ENCODE results near the gene GCSAM.

Gene GCSAM

GRCh38 chr3:112132975-112133448 is at the start of gene GCSAM:
Gene GCSAM, minus strand, starts transcription at chr3:112133248. Its CDS starts 128 bp downstream, at chr3:112133120.
- DNase-seq: no peak

GRCh38 chr3:112175646-112176045 is 42.6 kb upstream of the GCSAM start:
- DNase-seq: no peak

GRCh38 chr3:112175037-112175436 is 42.0 kb upstream of the GCSAM start:
- no peak for DNase-seq

- DNase-seq: no peak
Measured at GRCh38 chr3:112171144-112171543, 38.1 kb upstream of the GCSAM start.

GRCh38 chr3:112170046-112170445 is 37.0 kb upstream of the GCSAM start:
- no peak for DNase-seq

- no peak for DNase-seq
Measured at GRCh38 chr3:112167758-112168157, 34.7 kb upstream of the GCSAM start.

- DNase-seq: no peak
Measured at GRCh38 chr3:112149136-112149535, 16.1 kb upstream of the GCSAM start.

- DNase-seq: no peak
Measured at GRCh38 chr3:112143689-112144088, 10.6 kb upstream of the GCSAM start.

GRCh38 chr3:112143251-112143650 is 10.2 kb upstream of the GCSAM start:
- no peak for DNase-seq

- DNase-seq: no peak
Measured at GRCh38 chr3:112141293-112141692, 8.2 kb upstream of the GCSAM start.

GRCh38 chr3:112140584-112140983 is 7.5 kb upstream of the GCSAM start:
- DNase-seq: no peak

- no peak for DNase-seq
Measured at GRCh38 chr3:112138219-112138969, 5.3 kb upstream of the GCSAM start.

- DNase-seq: no peak
Measured at GRCh38 chr3:112137781-112138180, 4.7 kb upstream of the GCSAM start.

GRCh38 chr3:112136959-112137693 is 4.1 kb upstream of the GCSAM start:
- DNase-seq: peak in 1 of 2 experiments; percentile 28

GRCh38 chr3:112136046-112136445 is 3.0 kb upstream of the GCSAM start:
- DNase-seq: no peak

- DNase-seq: no peak
Measured at GRCh38 chr3:112134335-112135124, 1.5 kb upstream of the GCSAM start.

- DNase-seq: no peak
Measured at GRCh38 chr3:112133626-112134334, 732 bp upstream of the GCSAM start.

GRCh38 chr3:112132554-112132953 is 494 bp downstream of the GCSAM start:
- no peak for DNase-seq

- no peak for DNase-seq
Measured at GRCh38 chr3:112132088-112132487, 960 bp downstream of the GCSAM start.

GRCh38 chr3:112131111-112131510 is 1.9 kb downstream of the GCSAM start:
- DNase-seq: no peak

- no peak for DNase-seq
Measured at GRCh38 chr3:112130638-112130993, 2.4 kb downstream of the GCSAM start.

- no peak for DNase-seq
Measured at GRCh38 chr3:112129925-112130637, 3.0 kb downstream of the GCSAM start.

Measured in SW 1271 (cell line).